Breast epithelium (tissue), 4 donors: ENCODE data around the gene TMED9. TPM values are rescaled to one million over a fixed set of nuclear protein-coding genes. Genes with fewer than 3 reads are reported as not detected.

Source experiments
- DNase-seq, 2 donors: peaks; one replicate each; pipeline ENCODE4 v3.0.0-alpha.2; 2019; ENCODE audit warnings: low spot score in 2 of 2
- H3K27ac ChIP-seq, 2 donors: fragments of 200-600 bp; sonication (generic) in 1 of 2; one replicate each; pipeline ENCODE4 v1.5.1; 2016 to 2019; ENCODE audit warnings: mild to moderate bottlenecking in 1 of 2
- H3K27me3 ChIP-seq, 2 donors: fragments of 200-600 bp; sonication (generic) in 1 of 2; one replicate each; pipeline versions ENCODE4 v1.5.1 to v1.6.0; 2017 to 2019; ENCODE audit warnings: control low read depth in 1 of 2, mild to moderate bottlenecking in 1 of 2
- H3K36me3 ChIP-seq: fragments of 200-600 bp; one replicate; pipeline ENCODE4 v1.5.1; 2019
- H3K4me1 ChIP-seq, 2 donors: fragments of 200-600 bp; sonication (generic); one replicate each; pipeline ENCODE4 v1.5.1; 2016 to 2019; ENCODE audit warnings: control low read depth in 1 of 2
- H3K4me3 ChIP-seq, 3 donors: fragments of 200-600 bp; sonication (generic); 1 replicate in 2 of 3; 2 replicates in 1 of 3; pipeline ENCODE4 v1.5.1; 2016 to 2019; ENCODE audit warnings: mild to moderate bottlenecking in 3 of 3, moderate library complexity in 2 of 3
- H3K9me3 ChIP-seq, 2 donors: fragments of 200-600 bp; sonication (generic) in 1 of 2; one replicate each; pipeline ENCODE4 v1.5.1; 2016 to 2019; ENCODE audit warnings: control low read depth in 1 of 2
- CTCF ChIP-seq, 3 donors: fragments of 450-650 bp; IDR thresholded peaks; one replicate each; pipeline ENCODE4 v1.5.1; 2016 to 2017; ENCODE audit warnings: antibody characterized with exemption in 3 of 3, mild to moderate bottlenecking in 3 of 3, moderate library complexity in 3 of 3
- POLR2A ChIP-seq: fragments of 450-650 bp; IDR thresholded peaks from one replicate; pipeline ENCODE4 v1.6.1; 2016; ENCODE audit warnings: antibody characterized with exemption, mild to moderate bottlenecking, moderate library complexity
- POLR2AphosphoS5 ChIP-seq, 3 donors: sonication (generic); formaldehyde crosslinking; IDR thresholded peaks; one replicate each; pipeline ENCODE4 v1.6.1; 2017; ENCODE audit warnings: antibody characterized with exemption in 3 of 3
- intact Hi-C: fragments of 100-400 bp; cut with DNase I; formaldehyde crosslinking; loops from one replicate; pipeline ENCODE4 v1.15.1; 2023; ENCODE audit warnings: low total_unique reads
- total RNA-seq, 3 donors: library from RNA; depleted of rRNA; stranded (reverse); fragments of >200 nt; gene quantifications; one replicate each; pipeline ENCODE4 v1.1.0, GENCODE V29; 2016

Gene TMED9
- total RNA-seq, 3 donors from 2014 or later: 75.4 to 109 (median 95.1) TPM

- TF ChIP-seq POLR2A: no peak
- no peak for TF ChIP-seq POLR2AphosphoS5 (IDR thresholded peaks at IDR 0.05)
- TF ChIP-seq CTCF (IDR thresholded peaks at IDR 0.05): no peak
- no peaks in the 10 kb centered on the region for H3K9me3 ChIP-seq
- intact Hi-C loops: no loop called here
- peaks cover 7 to 11% of the 10 kb centered on the region in 2 donors for H3K4me1 ChIP-seq
- no peaks in the 10 kb centered on the region for H3K36me3 ChIP-seq
- no peak for DNase-seq
- H3K27me3 ChIP-seq: no peaks in the 10 kb centered on the region
- H3K27ac ChIP-seq: peak overlapping the region; percentile 8 to 27
- H3K4me3 ChIP-seq: no peak overlapping the region
These were observed 43.5 kb upstream of the TMED9 start for GRCh38 chr5:177548495-177548894.

- peaks cover 7 to 11% of the 10 kb centered on the region in 2 donors for H3K4me1 ChIP-seq
- intact Hi-C loops: loop anchor here (5.0 kb wide), 1 partner anchor 982 kb away; no protein-coding TSS in a partner anchor
- H3K36me3 ChIP-seq: no peaks in the 10 kb centered on the region
- H3K27me3 ChIP-seq: no peaks in the 10 kb centered on the region
- H3K4me3 ChIP-seq: no peak overlapping the region
- DNase-seq: no peak
- no peaks in the 10 kb centered on the region for H3K9me3 ChIP-seq
- TF ChIP-seq POLR2A: no peak
- no peak for TF ChIP-seq CTCF (IDR thresholded peaks at IDR 0.05)
- H3K27ac ChIP-seq: no peak overlapping the region
These were observed 41.9 kb upstream of the TMED9 start for GRCh38 chr5:177550122-177550521.

DNA sequence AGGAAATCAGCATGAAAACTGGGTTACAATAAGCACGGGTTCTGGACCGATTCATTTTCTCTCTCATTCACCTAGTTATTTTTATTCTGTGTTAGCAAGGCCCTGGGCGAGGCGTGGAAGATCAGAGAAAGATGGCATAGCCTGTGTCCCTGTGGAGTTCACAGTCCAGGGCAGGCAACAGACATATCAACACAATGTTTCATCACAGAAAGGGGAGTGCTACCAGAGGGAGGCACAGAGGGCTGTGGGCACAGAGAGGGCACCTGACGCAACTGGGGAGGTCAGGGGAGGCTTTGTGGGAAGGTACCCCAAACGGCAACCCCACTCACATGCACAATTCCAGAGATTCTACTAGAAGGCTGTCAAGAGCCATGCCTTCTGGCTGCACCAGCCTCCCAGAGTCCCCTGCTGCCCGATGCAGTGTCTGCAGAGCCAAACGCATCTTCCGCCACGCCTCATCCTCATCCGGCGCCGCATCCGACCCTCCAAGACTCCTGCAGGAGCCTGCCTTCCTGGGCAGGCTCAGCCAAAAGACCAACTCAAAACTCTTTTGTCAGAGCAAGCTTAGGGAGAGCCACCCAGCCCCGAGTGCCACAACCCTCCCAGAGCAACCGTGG is 39.1 kb upstream of the TMED9 start:
- no peaks in the 10 kb centered on the region for H3K27me3 ChIP-seq
- intact Hi-C loops: loop anchor here (5.0 kb wide), 1 partner anchor 979 kb away; no protein-coding TSS in a partner anchor
- no peaks in the 10 kb centered on the region for H3K9me3 ChIP-seq
- H3K36me3 ChIP-seq: no peaks in the 10 kb centered on the region
- TF ChIP-seq POLR2A (no peak), POLR2AphosphoS5 (IDR thresholded peaks at IDR 0.05) (no peak), CTCF (IDR thresholded peaks at IDR 0.05) (no peak)
- DNase-seq: no peak
- H3K4me1 ChIP-seq: no peaks in the 10 kb centered on the region
- peak overlapping the region; percentile 81 to 95 for H3K27ac ChIP-seq
- peak overlapping the region; percentile 90 to 93 (median 90) for H3K4me3 ChIP-seq

GRCh38 chr5:177553671-177554429 is 38.2 kb upstream of the TMED9 start:
- intact Hi-C loops: loop anchor here (5.0 kb wide), 1 partner anchor 978 kb away; no protein-coding TSS in a partner anchor
- no peaks in the 10 kb centered on the region for H3K4me1 ChIP-seq
- DNase-seq: peak; percentile 20 to 54
- no peak for TF ChIP-seq POLR2AphosphoS5 (IDR thresholded peaks at IDR 0.05)
- TF ChIP-seq POLR2A: no peak
- no peak for TF ChIP-seq CTCF (IDR thresholded peaks at IDR 0.05)
- H3K27ac ChIP-seq: peak overlapping the region; percentile 81 to 95
- no peaks in the 10 kb centered on the region for H3K9me3 ChIP-seq
- H3K27me3 ChIP-seq: no peaks in the 10 kb centered on the region
- peak overlapping the region; percentile 90 to 93 (median 90) for H3K4me3 ChIP-seq
- H3K36me3 ChIP-seq: no peaks in the 10 kb centered on the region
